Measurements from ENCODE around the gene TTC34.

TTC34 gene

DNA sequence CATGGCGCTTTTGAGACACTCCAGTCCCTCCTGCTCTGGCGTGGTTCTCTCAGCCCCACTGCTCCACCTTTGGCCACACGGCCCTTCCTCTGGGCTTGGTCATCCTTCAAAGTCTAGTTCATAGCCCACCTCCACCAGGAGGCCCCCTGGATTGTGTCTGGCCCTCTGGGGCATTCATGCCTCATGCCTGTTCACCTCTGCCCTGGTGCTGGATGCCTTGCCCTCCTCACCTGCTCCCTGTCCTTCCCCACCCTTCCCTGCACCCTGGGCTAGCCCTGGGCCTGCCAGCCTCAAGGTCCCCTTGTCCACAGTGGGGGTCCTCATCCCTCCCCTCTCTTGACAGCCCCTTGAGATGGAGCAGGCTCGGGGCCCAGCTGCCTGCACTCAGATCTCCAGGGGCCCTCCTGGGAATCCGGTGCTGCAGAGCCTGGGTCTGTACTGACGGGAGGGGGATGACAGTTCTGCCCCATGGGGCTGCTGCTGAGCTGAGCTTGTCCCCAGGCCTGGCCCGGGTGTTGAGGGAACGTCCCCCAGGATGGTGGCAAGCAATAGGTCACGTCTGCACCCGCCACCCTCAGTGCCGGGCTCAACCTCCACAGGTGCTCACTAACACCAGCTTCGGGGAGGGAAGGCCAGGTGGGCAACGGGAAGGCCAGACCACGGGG lies 196.5 kb downstream of the TTC34 start:
- peak; percentile 43 for DNase-seq (ENCODE audit: low spot score)

DNA sequence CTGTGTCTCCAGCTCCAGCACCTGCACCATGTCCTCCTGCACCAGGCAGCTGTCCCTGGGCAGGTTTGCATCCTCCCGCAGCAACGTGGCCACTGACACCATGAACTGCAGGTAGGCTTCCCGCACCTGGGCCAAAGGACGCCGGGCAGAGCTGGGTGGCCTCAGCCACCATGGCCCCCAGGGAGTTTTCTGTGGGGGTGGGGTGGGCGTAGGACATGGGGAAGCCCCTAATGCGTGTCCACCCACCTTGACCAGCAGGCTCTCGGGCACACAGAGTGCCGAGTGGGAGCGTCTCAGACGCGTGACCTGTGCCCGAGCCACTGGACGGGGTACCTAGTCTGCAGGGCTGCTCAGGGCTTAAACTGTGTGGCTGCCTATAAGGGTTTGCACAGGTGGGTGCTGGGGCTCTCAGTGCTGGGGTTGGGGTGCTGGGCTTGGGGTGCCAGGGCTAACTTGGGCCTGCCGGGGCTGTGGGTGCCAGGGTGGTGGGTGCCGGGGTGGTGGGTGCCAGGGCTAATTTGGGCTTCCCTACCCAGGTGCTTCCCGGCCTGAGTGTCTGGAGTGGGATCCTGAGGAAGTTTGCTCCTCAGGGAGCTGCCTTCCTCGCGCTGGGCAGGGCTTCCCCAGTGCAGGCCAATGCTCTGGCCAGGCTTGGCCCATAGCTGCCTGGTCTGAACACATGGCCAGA lies 197.2 kb downstream of the TTC34 start:
- DNase-seq (ENCODE audit: low spot score), result no peak

DNA sequence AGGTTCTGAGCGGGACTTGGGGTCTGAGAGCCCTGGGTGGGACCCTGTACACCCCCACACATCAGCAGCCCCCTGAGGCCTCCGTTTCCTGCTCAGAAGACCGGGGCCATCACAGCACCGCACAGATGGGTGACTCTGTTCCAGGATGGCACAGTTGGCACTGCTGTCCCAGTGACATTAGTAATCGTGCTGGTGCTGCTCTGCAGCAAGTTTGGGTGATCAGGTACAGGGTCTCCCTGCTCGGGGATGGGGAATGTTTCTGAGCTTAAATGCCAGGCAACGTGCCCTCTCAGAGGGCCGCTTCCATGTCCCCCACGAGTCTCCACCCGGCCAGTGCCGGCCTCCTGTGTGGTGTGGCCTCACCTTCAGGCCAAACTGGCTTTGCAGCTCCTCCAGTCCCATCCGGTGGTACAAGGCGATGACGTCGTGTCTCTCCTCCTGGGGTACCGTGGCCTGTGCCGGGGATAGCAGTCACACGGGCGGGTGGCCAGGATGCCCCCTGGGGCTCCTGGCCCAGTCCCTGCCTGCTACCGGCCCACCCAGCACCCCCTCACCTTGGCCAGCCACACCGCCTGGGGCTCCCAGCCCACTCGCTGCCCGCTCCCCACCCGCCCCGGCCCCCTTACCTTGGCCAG lies 197.9 kb downstream of the TTC34 start:
- no peak for DNase-seq (ENCODE audit: low spot score)

DNA sequence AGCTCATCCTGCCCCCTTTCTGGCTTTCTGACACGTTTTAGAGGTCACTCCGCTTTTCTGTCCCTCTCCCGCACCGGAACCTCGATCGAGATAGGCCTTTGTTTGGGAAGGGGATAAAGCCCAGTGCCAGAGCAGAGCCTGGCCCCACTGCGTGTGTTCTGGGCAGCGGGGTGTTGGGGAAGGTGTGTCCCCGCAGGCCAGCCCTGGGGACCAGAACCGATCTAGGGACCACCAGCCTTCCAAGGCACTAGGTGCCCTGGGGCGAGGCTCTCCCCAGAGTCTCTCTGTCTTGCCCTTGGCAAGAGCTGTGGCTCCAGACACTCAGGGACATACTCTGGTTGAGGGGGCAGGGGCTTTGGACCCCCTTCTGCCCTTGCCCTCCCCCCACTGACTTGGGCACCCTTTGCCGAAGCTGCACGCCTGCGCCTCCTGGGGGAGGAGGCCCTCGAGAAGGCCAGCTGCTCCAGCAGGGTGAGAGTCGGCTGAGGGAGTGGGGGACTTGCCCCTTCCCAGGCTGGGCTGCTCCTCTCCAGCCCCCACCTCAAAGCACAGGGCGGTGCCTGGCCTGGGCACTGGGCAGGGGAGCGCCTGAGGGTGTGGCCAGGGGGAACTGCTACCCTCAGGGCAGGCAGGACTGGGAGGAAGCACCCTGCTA lies 198.5 kb downstream of the TTC34 start:
- DNase-seq (ENCODE audit: low spot score), result peak; percentile 43

DNA sequence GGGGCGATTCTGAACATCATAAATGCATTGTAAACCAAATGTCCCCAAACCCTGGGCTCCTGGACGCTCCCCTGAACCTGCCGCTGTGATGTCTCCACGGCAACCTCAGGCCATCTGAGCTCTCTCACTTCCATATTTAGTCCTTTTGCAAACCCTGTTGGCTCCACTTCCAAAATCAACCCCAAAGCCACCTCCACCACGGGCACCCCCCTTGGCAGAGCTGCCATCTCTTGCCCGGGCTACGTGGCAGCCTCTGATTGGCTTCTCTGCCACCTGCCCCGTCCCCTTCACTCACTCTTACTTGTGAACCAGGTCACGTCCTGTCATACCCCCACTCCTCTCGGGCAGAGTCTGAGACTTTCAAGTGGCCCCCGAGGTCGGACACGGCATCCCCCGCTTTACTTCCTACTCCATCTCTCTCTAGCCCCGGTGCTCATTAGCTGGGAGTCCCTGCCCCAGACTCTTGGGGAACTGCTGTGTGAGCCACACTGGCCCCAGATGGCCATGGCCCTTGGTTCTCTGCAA lies 199.1 kb downstream of the TTC34 start:
- no peak for DNase-seq (ENCODE audit: low spot score)

DNA sequence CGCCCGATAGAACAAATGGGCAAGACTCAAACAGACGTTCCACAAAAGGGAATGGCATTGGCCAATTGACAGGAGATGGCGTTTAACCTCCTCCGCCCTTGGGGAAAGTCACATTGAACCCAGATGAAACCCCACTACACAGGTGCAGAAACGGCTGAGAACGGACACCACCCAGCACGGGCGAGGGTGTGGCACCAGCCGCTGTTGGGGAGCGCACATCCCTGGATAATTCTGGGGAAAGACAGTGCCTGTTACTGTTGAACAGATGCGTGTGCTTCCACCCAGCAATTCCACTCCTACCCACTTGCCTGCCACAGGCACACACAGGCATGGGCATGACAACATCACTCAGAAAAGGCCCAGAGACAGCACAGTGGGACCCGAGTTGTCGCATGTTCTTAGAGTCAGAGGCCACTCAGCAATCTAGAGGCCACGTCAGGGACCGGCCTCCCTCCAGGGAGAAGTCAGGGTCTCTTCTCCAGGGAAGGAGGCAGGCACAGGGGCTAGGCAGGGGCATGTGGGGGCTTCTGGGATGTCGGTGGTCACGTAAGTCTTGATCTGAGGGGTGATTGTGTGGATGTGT lies 199.7 kb downstream of the TTC34 start:
- no peak for DNase-seq (ENCODE audit: low spot score)

DNA sequence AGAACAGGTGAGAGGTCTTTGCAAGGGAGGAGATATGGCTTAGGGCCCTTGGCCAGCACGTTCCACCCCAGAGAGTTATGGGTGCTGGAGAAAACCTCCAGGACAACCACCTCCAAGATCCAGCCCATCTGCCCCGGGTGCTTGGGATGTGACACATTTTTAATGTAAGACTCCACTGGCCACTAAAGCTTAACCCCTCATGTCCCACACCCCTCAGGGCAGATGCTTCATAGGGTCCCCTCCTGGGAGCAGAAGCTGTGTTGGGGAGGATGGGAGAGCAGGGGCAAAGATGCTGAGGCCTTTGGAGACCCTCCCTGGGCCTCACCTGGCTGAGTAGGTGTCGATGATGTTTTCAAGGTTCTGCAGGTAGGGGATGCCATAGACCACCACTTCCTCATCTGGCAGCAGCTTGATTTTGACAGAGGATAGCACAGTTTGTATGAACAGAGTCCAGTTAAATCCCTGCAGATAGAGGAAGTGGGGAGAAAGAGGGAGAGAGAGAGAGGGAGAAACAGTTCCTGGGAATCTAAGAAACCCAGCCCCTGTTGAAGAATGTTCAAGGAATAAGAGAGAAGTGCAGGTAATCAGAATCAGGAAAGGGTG lies 203.1 kb downstream of the TTC34 start:
- no peak for DNase-seq (ENCODE audit: low spot score)

DNA sequence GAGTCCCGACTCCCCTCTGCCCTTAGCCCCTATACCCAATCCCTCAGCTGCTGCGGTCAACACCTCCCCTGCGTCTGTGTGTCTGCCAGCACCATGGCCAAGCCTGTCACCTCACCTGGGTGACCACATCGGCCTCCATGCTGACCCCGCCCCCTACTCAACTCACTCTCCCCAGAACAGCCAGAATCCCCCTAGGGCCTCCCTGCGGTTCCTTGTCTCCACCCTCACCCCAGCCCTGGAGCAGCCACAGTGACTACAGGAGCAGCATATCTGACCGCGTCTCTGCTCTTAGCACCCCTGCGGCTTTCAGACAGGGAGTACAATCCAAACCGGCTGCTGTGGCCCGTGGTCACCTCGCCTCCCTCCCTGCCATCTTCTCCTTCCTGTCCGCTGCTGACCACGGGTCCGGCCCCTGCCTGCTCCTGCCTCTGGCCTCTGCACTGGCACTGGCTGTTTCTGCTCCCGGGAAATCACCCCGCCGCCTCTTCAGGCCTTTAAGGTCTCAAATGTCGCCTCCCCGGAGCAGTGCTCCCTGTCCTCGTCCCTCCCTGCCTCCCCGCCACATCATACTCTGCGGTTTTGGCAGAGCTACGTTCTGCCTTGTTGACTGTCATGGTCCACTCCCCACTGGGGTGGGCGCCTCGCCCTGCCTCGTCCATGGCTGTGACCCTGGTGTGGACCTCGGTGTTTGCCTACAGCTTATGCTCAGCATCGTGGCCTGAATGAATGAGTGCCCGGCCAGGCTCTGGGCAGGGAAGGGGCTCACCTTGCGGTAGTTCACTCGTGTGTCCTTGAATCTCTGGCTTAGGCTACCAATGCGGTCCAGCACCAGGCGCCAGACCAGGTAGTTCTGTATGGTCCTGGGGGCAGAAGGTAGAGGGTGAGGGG lies 203.8 kb downstream of the TTC34 start:
- no peak for DNase-seq (ENCODE audit: low spot score)

DNA sequence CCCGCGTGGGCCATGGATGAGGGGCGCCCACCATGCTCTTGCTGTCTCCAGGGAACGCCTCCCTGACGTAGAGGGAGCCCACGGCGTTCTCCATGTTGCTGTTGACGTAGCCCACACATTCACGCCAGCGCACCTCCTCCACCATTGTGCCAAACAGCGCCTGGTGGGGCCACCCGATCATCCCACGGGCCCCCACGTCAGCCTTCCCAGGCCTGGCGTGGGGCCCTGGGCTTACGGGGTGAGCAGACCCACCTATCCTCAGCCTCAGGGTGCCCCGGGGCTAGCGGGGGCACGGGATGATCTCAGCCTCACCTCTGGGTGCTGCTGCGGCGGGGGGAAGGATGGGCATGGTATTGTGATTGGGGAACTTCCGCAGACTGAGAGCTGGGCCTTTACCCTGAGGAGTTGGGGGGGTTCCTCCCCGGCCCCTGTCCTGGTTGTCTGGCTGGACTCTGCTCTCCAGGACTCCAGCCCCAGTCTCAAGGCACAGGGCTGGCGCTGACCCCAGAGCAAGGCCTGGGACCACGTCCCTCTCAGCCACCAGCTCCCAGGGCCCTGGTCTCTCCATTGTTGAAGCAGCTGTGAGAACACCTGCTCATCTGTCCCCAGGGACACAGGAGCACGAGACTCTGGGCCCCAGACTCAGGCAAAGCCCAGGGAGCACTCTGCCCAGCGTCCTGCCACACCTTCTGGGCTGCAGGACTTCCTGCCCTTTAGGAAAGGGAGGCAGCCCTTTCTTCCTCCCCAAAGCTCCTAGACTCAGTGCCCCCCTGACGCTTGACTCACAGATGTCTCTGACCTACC lies 204.8 kb downstream of the TTC34 start:
- peak; percentile 39 for DNase-seq (ENCODE audit: low spot score)

DNA sequence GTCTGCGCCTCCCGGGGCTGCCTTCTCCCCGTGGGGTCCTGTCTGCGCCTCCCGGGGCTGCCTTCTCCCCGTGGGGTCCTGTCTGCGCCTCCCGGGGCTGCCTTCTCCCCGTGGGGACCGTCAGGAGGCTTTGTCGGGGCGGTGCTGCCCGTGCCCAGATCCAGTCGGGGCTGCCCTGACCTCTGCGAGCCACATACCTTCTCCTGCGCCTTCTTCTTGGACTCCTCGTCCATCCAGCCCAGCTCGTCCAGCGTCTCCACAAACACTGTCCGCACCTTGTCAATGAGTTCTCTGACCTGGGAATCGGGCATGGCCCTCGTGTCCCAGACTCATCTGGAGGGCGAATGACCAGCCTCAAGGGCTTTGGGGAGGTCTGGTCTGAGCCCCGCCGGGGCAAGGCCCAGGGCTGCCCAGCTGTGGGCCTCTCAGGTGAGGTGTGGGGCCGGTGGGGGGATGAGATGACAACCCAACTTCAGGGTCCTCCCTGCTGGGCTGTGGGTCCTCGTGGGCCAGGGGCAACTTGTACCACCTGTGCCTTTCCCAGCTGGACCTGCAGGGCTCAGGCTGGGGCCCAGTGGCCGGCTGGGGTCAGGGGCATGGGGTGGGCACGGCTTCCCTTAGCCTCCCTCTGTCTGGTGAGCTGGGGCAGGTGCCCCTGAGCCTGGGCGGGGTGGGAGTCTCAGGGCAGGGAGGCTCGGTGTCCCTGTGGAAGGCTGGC lies 205.5 kb downstream of the TTC34 start:
- peak; percentile 44 for DNase-seq (ENCODE audit: low spot score)

DNA sequence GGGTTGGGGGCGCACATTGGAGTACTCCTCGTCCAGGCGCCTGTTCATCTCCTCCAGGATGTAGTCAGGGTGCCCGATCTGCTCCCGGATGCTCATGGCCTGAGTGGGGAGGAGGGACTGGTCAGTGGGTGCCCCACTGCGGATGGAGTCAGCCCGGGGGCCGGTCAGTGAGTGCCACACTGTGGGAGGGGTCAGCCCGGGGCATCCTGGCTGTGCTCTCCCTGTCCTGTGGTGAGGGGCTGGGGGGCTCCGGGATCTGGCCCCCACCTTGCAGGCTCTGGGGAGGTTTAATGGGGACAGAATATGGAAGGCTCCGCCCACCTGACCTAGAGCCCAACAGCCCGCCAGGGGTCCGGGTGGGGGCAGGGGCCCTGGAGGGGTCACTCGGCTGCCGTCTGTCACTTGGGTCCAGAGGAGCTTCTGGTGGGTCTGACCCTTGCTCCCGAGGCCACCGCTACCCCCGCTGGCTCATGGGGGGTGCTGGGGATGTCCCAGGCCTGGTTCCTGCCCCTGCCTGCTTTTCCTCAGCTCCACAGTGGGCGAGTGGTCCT lies 206.2 kb downstream of the TTC34 start:
- DNase-seq (ENCODE audit: low spot score), result no peak

DNA sequence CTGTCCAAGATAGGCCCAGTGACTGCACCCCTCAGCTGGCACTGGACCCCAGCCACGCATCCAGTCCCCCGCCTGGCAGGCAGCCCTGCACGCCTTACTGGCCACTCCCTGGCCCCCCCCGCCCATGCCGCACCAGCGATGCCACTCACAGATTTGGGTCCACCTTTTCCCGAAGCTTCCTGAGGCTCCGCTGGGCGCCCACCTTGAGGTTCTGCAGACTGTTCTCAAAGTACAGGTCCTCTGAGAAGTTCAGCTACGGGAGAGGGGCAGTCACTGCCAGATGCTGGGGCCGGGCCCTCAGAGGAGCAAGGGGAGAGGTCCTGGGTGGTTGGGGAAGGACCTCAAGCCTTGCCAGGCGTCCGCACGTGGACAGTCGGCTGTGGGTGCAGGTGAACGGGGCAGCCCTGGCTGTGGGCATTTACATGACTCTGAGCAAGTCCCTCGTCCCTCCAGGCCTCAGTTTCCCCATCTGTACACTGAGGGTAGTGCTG lies 206.8 kb downstream of the TTC34 start:
- no peak for DNase-seq (ENCODE audit: low spot score)

DNA sequence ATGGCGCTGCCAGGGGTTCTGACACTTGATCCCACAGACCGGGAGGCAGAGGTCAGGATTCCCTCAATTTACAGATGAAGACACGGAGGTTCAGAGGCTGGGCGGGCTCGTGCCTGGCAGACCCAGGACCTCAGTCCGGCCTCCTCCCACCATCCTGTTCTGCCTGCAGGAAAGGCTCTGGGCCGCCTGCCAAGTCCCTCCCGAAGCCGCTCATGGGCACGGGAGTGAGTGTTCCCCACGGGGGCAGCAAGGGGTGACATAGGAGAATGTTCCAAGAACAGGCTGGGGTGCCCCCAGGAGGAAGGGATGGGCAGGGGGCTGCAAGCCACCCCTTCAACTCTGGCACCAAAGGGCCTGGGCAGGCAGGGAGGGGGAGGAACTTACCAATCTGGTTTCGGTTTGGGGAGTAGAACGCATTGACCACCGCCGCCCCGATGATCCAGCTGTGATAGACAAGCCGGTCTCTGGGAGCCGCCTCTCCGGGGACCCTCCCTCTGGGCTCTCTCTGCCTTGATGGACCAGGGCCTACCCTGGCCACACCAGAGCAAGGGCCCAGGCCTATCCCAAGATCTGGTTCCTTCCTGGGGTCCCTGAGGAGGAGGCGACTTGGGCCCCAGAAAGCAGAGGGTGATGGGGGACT lies 207.4 kb downstream of the TTC34 start:
- DNase-seq (ENCODE audit: low spot score), result no peak

DNA sequence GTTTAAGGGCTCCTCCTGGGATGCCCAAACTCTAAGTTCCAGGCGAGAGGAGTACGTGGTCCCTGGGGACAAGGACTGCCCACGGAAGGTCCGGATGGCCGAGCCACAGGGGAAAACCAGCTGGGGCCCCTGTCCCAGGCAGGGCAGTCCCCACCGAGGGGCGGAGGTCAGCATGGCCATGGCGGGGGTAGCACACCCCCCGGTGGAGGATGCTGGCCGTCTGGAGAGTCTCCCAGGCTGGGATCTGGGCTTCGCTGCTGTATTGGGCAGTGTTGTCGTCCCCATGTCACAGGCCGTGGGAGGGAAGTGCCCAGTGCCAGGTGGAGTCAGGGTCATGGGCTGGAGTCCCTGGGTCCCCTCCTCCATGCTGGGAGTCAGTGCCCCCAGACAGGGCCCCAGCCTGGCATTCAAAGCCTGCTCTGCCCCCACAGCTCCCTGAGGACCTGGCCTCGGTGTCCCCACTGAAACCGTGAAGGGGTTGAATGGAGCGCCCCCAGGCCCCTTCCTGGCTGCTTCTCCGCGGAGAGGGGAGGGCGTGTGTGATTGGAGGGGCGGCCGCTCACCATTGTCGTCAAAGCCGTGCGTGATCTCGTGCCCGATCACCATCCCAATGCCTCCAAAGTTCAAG lies 208.1 kb downstream of the TTC34 start:
- DNase-seq (ENCODE audit: low spot score), result no peak

DNA sequence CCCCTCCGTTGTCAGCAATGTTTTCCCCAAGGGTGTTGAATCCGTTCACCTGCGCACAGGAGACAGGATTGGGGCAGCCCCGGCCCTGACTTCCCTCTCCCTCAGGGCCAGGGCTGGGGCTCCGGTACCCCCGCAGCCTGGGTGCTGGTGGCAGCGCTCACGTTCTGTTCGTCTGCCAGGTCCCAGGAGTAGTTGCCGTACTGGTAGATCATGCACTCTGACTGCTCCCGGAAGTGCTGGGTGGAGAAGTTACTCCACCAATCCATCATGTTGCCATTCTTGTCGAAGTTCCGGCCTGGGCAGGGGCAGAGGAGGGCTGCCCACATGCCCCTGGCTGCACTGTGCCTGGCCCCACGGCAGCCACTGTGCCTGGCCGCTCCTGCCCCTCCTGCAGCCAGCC lies 208.8 kb downstream of the TTC34 start:
- DNase-seq (ENCODE audit: low spot score), result no peak

DNA sequence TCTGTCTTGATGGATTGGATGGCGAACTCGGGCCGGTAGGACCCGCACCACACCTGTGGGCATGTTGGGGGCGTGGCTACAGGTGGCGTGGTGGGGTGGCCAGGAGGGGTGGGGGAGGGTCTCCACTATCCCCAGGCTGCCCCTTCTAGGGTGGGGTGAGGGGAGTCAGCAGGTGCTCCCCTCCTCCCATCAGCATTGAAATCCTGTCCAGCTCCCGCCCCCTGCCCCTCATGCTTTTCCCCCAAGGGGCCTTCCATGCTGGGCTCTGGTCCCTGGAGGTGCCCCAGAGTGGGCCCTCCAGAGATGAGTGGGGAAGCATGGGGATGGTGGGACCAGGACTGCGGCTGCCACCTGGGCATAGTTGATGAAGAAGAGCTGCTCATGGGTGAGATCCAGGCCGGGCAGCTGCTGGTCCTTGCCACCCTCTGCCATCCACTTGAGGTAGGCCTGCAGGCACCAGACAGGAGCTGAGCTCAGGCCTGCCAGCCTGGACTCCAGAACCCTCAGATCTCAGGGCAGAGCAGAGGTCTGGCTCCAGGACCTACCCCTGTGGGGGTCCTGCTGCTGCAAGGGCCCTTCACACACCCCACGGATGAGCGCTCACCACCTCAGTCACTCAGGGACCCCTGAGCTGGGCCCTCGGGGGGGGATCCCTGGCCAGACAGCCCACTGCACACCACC lies 209.8 kb downstream of the TTC34 start:
- DNase-seq (ENCODE audit: low spot score), result no peak

DNA sequence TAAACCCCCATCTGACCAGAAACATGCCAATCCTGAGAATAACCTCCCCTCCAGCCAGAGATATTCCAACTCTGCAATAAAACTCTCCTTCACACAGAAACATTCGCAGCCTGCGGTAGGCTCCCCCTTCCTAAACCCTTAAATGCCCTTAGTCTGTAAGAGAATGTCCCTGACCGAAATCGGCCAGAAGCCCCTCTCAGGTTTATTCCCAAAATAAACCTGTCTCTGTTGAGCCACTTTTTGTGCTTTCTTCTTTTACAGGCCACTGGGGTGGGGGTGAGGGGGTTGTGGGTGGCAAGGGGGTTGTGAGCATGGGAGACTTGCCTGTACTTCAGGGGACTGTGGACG lies 210.3 kb downstream of the TTC34 start:
- DNase-seq (ENCODE audit: low spot score), result no peak

All from ecto neural progenitor cell (in vitro differentiated cells).